Measurements from ENCODE around the gene CALML3.
A peak's percentile ranks its signal among the peaks of the same experiment; 100 is the strongest.
"Not testable (repeated sequence)": the region's sequence is repeated elsewhere in the genome, so short reads cannot be mapped to it uniquely, and the experiment has no call there.

The CALML3 gene

DNA sequence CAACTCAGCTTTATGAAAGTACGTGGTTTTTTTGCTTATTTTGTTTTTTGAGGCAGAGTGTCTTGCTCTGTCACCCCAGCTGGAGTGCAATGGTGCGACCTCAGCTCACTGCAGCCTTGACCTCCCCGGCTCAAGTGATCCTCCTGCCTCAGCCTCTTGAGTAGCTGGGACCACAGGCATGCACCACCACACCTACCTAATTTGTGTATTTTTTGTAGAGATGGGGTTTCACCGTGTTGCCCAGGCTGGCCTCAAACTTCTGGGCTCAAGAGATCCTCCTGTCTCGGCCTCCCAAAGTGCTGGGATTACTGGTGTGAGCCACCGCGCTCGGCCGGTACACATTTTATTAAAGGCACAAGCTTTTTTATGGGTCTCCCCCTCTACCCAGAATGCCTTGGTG lies 34.3 kb downstream of the CALML3 start:
- DNase-seq: not testable (repeated sequence)

- no peak for DNase-seq
Observed at GRCh38 chr10:5559642-5560141, 34.9 kb downstream of the CALML3 start.

DNA sequence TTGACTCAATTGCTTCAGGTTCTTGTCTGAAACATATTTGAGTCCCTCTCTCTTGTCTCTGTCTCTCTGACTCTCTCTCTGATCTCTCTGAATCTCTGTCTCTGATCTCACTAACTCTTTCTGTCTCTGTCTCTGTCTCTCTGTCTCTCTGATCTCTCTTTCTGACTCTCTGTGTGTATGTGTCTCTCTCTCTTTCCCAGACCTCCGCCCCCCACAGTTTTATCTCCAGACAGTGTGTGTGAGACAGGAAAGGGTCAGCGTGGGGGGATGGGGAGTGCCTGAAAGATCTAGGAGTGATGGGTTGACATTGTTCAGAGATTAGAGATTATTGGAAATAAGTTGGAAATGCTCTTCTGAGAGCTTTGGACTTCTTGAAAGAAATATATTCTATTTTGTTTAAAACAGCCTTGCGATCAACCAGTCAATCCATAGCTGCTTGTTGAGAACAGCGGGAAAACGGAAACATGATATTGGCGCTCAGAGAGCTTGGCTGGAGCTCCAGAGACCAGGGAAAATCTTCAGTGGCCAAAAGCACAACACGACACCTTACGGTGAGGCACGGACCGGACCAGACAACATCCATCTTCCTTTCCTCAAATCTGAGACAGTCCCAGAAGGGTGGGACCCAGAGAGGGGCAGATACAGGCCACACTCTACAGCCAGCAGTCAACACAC lies 35.5 kb downstream of the CALML3 start:
- no peak for DNase-seq

- DNase-seq: no peak
Observed at GRCh38 chr10:5560817-5561703, 36.3 kb downstream of the CALML3 start.

DNA sequence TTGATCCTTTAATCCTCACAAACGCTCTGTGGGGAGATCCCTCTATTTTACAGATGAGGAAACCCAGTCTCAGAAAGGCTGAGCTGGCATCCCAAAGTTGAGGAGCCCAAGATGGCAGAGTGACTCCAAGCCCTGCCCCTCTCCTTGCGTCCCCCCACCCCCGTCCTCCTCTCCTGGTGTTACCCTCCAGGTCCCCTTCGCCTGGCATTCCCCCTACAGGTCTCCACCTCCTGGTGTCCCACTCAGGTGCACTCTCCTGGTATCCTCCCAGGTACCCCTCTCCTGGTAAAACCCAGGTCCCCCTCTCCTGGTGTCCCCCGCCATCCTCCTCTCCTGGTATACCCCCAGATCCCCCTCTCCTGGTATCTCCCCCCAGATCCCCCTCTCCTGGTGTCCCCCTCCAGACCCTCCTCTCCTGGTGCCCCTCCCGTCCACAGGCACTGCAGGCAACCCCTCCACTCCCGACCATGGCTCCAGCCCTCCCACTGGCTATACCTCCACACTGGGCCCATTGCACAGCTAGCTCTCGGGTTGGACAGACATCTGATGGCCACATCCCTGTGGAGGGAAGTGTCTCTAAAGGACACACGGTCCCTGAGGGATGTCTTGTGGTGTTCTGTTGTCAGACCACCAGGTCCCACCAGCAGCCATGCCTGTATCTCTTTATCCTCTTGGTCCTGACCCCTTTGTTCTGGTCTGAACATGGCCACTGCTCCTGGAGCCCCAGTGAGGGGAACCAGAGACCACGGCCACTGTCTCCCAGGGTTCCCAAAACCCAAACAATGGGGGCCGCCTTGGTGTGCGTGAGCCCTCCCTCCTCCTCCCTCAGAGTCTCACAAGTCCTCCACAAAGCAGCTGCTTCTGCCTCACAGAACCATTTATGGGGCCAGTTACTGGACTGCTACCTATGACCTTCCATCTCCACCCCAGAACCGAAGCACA lies 37.2 kb downstream of the CALML3 start:
- DNase-seq: no peak

DNA sequence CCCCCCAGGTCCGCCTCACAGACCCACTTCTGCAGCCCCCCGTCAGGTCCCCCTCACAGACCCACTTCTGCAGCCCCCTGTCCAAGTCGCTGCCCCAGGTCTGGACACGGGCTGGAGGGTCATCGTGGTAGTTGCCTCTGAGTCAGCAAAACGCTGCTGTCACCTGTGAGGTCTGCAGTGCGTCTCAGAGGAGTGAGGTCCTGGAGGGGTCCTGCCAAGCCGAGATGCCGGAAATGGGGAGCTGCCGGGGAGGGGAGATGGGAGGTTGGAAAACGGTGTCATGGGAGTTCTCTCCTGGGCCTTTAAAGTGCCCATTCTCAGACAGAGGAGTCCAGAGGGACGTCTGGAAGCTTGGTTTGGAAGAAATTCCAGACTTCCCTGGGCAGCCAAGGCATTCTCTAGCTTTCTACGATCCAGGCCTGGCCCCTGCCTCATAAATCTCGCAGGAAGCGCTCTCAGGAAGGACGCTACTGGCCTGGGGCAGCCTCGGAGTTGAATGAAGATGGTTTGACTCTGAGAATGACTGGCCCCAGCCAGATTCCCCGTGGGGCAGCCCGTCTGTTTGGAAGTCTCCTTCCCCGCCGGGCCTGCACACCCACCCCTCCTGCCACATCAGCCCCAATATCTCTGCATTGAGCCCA lies 38.7 kb downstream of the CALML3 start:
- no peak for DNase-seq

DNA sequence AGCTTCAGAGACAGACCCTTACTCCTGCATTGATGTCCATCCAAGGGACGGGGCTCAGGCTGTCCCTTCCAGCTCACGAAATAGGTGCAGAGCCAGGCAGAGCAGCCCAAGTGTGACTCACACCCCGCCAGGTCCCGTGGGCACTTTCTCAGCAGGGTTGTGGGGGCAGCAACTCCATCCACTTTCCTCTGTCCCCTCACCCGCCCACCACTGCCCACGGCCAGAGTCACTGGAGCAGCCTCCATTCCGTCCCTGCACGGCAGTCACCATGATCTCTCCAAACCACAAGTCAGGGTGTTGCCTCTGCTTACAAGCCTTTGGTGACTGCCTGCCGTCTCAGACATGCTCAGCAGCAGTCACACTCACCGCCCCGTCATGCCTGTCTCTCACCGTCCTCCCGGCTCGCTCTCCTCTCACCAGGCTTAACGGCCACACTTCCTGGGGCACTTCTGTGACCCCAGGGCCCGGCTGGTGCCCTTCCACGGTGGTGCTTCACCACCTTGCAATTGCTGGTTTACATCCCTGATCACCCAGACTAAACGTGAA lies 39.3 kb downstream of the CALML3 start:
- DNase-seq: peak; percentile 46

- peak; percentile 18 for DNase-seq
Observed at GRCh38 chr10:5564537-5565204, 39.9 kb downstream of the CALML3 start.

DNA sequence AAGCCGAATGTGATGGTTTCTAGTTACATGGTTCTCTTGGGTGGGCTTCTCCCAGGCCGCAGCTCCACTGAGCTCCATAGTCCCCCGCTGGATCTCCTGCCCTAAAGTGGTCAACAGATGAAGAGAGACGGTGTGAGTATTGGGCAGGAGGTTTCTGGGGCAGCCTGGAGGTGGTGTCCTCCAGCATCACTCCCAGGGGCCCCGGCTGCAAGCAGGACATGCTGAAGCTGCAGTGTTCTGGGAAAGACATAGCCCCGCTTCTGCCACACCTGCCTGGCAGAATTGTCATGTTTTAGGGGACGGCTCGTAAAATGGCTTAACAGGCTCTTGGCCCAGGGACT lies 40.4 kb downstream of the CALML3 start:
- DNase-seq: no peak

GRCh38 chr10:5565671-5566581 lies 41.2 kb downstream of the CALML3 start:
- DNase-seq: no peak

DNA sequence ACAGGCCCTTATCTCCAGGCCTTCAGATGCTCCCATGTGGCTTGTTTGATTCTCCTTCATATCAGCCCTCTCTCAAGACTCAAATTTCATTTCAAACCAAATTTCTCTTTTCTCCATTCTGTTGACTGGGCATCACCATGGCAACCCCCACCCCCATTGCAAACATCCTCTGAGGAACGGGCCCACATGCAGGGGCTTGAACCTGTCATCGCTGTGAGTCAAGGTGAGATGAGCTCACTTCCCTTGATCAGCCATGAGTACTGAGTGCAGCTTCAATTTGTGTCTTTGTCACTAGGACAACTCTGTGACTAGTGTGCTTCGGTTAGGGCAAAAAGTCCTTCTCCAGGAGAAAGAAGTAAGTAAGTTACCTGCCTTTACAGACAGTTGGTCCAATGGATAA lies 41.9 kb downstream of the CALML3 start:
- DNase-seq: no peak

DNA sequence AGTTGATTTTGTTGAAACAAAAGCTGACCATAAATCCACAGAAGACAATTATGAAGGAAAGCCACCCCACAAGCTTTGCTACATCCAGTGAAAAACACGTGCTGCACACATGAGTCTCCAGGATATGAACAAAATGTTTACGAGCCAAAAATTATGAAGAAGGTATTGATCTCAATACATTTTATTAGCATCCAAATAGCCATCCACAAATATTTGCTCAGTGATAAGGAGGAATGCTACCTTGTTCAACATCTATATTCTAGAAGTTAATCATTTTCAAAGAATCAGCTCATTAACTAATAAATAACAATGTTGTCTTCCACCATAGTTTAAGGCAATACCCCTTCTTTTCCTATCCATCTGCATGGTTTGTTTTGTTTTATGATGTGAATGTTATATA lies 42.7 kb downstream of the CALML3 start:
- DNase-seq: no peak

DNA sequence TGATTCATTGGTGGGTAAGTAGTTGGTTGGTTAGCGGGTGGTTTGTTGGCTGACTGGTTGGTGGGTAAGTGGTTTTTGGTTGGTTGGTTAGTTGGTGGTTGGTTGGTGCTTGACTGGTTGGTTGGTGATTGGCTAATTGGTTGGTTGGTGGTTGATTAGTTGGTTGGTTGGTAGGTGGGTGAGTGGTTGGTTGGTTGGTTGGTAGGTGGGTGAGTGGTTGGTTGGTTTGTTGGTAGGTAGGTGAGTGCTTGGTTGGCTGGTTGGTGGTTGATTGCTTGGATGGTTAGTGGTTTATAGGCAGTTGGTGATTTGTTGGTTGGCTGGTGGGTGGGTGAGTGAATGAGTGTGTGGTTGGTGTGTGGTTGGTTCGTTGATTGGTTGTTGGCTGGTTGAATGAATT lies 44.2 kb downstream of the CALML3 start:
- DNase-seq: no peak

GRCh38 chr10:5569568-5569967 lies 44.8 kb downstream of the CALML3 start:
- DNase-seq: no peak

DNA sequence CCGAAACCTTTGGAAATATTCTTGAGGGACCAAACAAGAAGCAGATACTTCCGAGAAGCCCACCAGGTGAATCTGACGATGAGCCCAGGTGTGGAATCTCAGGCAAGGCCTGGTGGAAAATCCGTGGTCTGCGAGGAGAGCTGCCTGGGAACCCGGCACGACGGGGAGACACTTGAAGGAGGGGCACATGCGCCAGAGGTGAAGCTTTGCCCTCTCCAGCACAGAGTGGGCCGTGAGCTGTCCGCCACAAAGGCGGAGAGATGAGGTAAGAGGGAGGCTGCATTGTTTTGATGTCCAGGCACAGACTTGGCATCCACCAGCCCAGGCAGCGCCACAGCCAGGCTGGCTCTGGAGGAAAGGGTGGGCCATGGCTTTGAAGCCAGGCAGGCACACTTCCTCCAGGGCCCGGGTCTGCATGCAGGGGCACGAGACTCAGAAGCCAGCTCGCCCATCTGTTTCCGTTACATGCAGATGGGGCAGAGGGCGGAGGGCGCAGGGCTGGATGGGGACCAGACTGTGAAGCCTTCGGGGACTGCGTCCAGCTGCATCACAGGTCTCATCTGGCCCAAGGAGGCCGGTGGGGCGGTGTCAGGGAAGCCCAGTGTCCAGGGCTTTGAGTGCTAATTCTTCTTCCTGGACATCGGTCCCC lies 45.4 kb downstream of the CALML3 start:
- no peak for DNase-seq

DNA sequence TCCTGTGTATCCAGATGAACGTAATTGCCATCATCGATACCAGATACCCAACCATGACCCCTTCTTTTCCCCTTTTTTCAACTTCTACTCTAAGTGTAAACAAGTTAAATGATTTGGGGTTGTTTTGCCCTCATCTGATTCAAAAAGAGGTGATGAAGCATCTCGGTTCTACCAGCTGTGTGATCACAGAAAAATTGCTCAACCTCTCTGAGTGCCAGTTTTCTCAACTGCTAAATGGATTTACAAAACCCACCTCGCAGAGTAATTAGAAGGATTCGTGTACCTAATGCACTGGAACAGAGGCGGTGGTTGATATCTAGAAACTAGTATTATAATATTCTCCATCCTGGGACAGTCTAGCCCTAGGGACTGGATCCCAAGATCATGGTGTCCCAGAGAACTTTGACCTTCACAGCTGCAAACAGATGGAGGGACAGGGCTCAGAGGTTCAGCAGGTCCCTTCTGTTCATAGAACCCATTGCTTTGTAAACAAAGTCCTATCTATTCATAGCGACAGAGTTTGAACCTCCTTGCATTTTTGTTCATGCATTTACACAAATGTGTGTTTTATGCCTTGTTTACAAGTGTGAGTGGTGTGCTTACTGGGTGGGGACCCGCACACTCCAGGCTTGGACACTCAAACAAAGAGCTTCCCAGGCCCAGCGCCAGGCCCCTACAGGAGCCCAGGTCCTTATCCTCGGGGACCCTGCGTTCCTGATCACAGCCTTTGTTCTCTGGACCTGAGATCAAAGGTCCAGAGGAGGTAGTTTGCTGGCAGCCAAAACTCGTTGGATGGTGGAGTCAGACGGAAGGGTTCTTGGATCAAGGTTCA lies 46.4 kb downstream of the CALML3 start:
- DNase-seq: no peak

GRCh38 chr10:5571826-5572225 lies 47.1 kb downstream of the CALML3 start:
- DNase-seq: no peak

DNA sequence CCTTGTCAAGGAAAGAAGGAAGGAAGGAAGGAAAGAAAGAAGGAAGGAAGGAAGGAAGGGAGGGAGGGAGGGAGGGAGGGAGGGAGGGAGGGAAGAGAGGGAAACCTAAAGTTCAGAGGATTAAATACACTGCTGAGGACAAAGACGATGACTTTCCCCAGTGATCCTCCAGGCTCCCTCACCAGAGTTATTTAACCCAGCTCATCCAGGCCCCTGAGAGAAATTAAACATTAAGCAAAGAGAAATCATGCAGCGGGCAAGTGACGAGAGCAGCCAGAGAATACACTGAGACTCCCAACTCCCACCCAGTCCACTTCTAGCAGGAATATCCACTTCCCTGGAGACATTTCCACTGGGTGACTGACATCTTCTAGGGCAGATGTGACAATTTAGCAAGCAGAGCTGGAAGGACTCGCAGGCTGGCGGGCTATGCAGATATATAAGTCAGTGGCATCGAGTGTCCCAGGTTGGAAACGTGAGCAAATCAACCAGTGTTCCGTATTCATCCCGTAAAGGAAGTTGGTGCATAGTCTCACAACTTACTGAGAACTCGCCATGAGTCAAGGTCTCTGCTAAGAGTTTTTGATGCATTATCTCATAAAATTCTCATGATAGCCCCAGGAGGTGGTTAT lies 48.7 kb downstream of the CALML3 start:
- DNase-seq: no peak
